Measurements from ENCODE around the gene PPP2R2B.

Gene PPP2R2B

GRCh38 chr5:146726020-146726419 lies 152.5 kb downstream of the PPP2R2B start:
- TF ChIP-seq TAF1 (IDR thresholded peaks at IDR 0.05; ENCODE audit: low read depth) (no peak), EP300 (IDR thresholded peaks at IDR 0.05; ENCODE audit: borderline replicate concordance) (no peak), REST (IDR thresholded peaks at IDR 0.05; ENCODE audit: low read depth) (no peak), ZBTB7A (IDR thresholded peaks at IDR 0.05; ENCODE audit: low read depth) (no peak), CREB1 (IDR thresholded peaks at IDR 0.05; ENCODE audit: low read depth) (no peak), RAD21 (IDR thresholded peaks at IDR 0.05; ENCODE audit: low read depth) (no peak), TEAD4 (IDR thresholded peaks at IDR 0.05) (no peak), FOXM1 (IDR thresholded peaks at IDR 0.05; ENCODE audit: borderline replicate concordance, low read depth) (no peak), USF1 (IDR thresholded peaks at IDR 0.05) (no peak), YY1 (IDR thresholded peaks at IDR 0.05; ENCODE audit: low read depth) (no peak), EGR1 (IDR thresholded peaks at IDR 0.05) (no peak), MAX (IDR thresholded peaks at IDR 0.05) (no peak), TCF12 (IDR thresholded peaks at IDR 0.05; ENCODE audit: low read depth) (no peak), NFIC (IDR thresholded peaks at IDR 0.05) (no peak), CEBPB (IDR thresholded peaks at IDR 0.05) (no peak)

GRCh38 chr5:146725025-146725424 lies 153.5 kb downstream of the PPP2R2B start:
- TF ChIP-seq ZBTB7A (IDR thresholded peaks at IDR 0.05; ENCODE audit: low read depth) (no peak), EGR1 (IDR thresholded peaks at IDR 0.05) (no peak), MAX (IDR thresholded peaks at IDR 0.05) (no peak), RAD21 (IDR thresholded peaks at IDR 0.05; ENCODE audit: low read depth) (no peak), NFIC (IDR thresholded peaks at IDR 0.05) (no peak), EP300 (IDR thresholded peaks at IDR 0.05; ENCODE audit: borderline replicate concordance) (no peak), TAF1 (IDR thresholded peaks at IDR 0.05; ENCODE audit: low read depth) (no peak)

GRCh38 chr5:146722361-146722779 lies 156.2 kb downstream of the PPP2R2B start:
- no peak for TF ChIP-seq TCF12 (IDR thresholded peaks at IDR 0.05; ENCODE audit: low read depth)
- no peak for TF ChIP-seq ZBTB7A (IDR thresholded peaks at IDR 0.05; ENCODE audit: low read depth)

GRCh38 chr5:146721073-146721815 lies 157.3 kb downstream of the PPP2R2B start:
- TF ChIP-seq TEAD4 (IDR thresholded peaks at IDR 0.05) (no peak), CREB1 (IDR thresholded peaks at IDR 0.05; ENCODE audit: low read depth) (no peak), EP300 (IDR thresholded peaks at IDR 0.05; ENCODE audit: borderline replicate concordance) (no peak), CEBPB (IDR thresholded peaks at IDR 0.05) (no peak), NFIC (IDR thresholded peaks at IDR 0.05) (no peak), MAX (IDR thresholded peaks at IDR 0.05) (no peak), REST (IDR thresholded peaks at IDR 0.05; ENCODE audit: low read depth) (no peak)

GRCh38 chr5:146720107-146720506 lies 158.4 kb downstream of the PPP2R2B start:
- TF ChIP-seq TAF1 (IDR thresholded peaks at IDR 0.05; ENCODE audit: low read depth) (no peak), REST (IDR thresholded peaks at IDR 0.05; ENCODE audit: low read depth) (no peak), CEBPB (IDR thresholded peaks at IDR 0.05) (no peak), USF1 (IDR thresholded peaks at IDR 0.05) (no peak), TCF12 (IDR thresholded peaks at IDR 0.05; ENCODE audit: low read depth) (no peak), FOXM1 (IDR thresholded peaks at IDR 0.05; ENCODE audit: borderline replicate concordance, low read depth) (no peak), CREB1 (IDR thresholded peaks at IDR 0.05; ENCODE audit: low read depth) (no peak), NFIC (IDR thresholded peaks at IDR 0.05) (no peak), EGR1 (IDR thresholded peaks at IDR 0.05) (no peak)
